SU-DHL-6 (cell line): Measurements from ENCODE around the gene FRMD1.

Source experiments
- H2AFZ ChIP-seq: fragments of 200-600 bp; sonication (generic); 2 replicates; pipeline ENCODE4 v1.6.1; 2014; ENCODE audit warnings: low read depth, mild to moderate bottlenecking, moderate library complexity, mixed read lengths, antibody characterized with exemption, low read length; ENCODE audit not compliant: severe bottlenecking
- H3F3A ChIP-seq: fragments of 200-600 bp; shearing (Covaris generic); 2 replicates; pipeline ENCODE4 v1.6.0; 2016; ENCODE audit warnings: antibody characterized with exemption, mild to moderate bottlenecking; ENCODE audit not compliant: insufficient read depth
- H3K27ac ChIP-seq: fragments of 200-600 bp; sonication (generic); 2 replicates; pipeline ENCODE4 v1.5.1; 2016; ENCODE audit warnings: low read depth, mild to moderate bottlenecking, low read length, moderate library complexity, mixed read lengths
- H3K27me3 ChIP-seq: fragments of 200-600 bp; sonication (generic), shearing (Covaris generic); 2 replicates; pipeline ENCODE4 v1.6.0; 2014; ENCODE audit warnings: mild to moderate bottlenecking, low read length
- H3K36me3 ChIP-seq: fragments of 200-600 bp; sonication (generic); 2 replicates; pipeline ENCODE4 v1.6.1; 2014; ENCODE audit warnings: mild to moderate bottlenecking, low read length, mixed read lengths
- H3K4me2 ChIP-seq: fragments of 300-600, 200-600 bp; shearing (Covaris generic), sonication (generic); 2 replicates; pipeline ENCODE4 v1.6.0; 2014; ENCODE audit warnings: low read length, low read depth, mild to moderate bottlenecking; ENCODE audit not compliant: poor library complexity, severe bottlenecking
- H3K4me3 ChIP-seq: fragments of 200-600 bp; sonication (generic); 2 replicates; pipeline ENCODE4 v1.5.1; 2014; ENCODE audit warnings: antibody characterized with exemption, low read length, mild to moderate bottlenecking, mixed read lengths; ENCODE audit not compliant: insufficient read depth, poor library complexity, severe bottlenecking
- H3K79me2 ChIP-seq: fragments of 200-600 bp; sonication (generic); 2 replicates; pipeline ENCODE4 v1.6.1; 2014; ENCODE audit warnings: mild to moderate bottlenecking, low read length, moderate library complexity; ENCODE audit not compliant: insufficient read depth
- H3K9ac ChIP-seq: fragments of 200-600 bp; sonication (generic); 2 replicates; pipeline ENCODE4 v1.7.0; 2014; ENCODE audit warnings: mild to moderate bottlenecking, low read length
- H3K9me2 ChIP-seq: fragments of 200-600 bp; sonication (generic); replicated peaks from 2 replicates; pipeline ENCODE4 v1.6.1; 2014; ENCODE audit warnings: low read length; ENCODE audit not compliant: insufficient read depth
- H3K9me3 ChIP-seq: fragments of 200-600 bp; sonication (generic); 2 replicates; pipeline ENCODE4 v1.6.1; 2014; ENCODE audit warnings: low read length, mixed read lengths; ENCODE audit not compliant: insufficient read depth
- H4K20me1 ChIP-seq: fragments of 200-600 bp; sonication (generic); 2 replicates; pipeline ENCODE4 v1.6.1; 2014; ENCODE audit warnings: low read depth, mild to moderate bottlenecking, antibody characterized with exemption, low read length, moderate library complexity, mixed read lengths
- EZH2phosphoT487 ChIP-seq: fragments of 200-600 bp; sonication (generic), shearing (Covaris generic); conservative IDR thresholded peaks from 2 replicates; pipeline ENCODE4 v1.6.1; 2018; ENCODE audit warnings: mild to moderate bottlenecking, antibody characterized with exemption, low read length, moderate library complexity, mixed read lengths
- TF ChIP-seq, protein P1 (sequence below): fragments of 200-600 bp; sonication (generic); IDR thresholded peaks from one replicate; pipeline ENCODE4 v1.5.1; 2017; ENCODE audit warnings: antibody characterized with exemption, mild to moderate bottlenecking, low read length, moderate library complexity; ENCODE audit not compliant: insufficient read depth, poor library complexity, severe bottlenecking

FRMD1 gene

DNA sequence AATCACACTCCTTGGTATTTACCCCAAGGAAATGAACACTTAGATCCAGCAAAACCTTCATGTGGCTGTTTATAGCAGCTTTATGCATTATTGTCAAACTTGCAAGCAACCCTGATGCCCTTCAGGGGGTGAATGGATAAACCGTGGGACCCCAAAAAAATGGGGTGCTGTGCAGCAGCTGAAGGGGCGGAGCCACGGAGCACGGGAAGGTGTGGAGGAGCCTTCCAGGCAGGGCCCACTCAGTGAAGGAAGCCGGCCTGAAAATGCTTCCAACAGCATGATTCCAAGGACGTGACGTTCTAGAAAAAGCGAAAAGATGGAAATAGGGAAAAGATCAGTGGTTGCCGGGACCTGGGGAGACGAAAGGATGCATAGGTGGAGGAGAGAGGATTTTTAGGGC lies 25.6 kb upstream of the FRMD1 start:
- TF ChIP-seq, protein P1, sequence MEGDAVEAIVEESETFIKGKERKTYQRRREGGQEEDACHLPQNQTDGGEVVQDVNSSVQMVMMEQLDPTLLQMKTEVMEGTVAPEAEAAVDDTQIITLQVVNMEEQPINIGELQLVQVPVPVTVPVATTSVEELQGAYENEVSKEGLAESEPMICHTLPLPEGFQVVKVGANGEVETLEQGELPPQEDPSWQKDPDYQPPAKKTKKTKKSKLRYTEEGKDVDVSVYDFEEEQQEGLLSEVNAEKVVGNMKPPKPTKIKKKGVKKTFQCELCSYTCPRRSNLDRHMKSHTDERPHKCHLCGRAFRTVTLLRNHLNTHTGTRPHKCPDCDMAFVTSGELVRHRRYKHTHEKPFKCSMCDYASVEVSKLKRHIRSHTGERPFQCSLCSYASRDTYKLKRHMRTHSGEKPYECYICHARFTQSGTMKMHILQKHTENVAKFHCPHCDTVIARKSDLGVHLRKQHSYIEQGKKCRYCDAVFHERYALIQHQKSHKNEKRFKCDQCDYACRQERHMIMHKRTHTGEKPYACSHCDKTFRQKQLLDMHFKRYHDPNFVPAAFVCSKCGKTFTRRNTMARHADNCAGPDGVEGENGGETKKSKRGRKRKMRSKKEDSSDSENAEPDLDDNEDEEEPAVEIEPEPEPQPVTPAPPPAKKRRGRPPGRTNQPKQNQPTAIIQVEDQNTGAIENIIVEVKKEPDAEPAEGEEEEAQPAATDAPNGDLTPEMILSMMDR: no peak
- TF ChIP-seq EZH2phosphoT487: no peak
- no peaks in the 10 kb centered on the region for H3K9me2 ChIP-seq
- no peaks in the 10 kb centered on the region for H3K27me3 ChIP-seq

DNA sequence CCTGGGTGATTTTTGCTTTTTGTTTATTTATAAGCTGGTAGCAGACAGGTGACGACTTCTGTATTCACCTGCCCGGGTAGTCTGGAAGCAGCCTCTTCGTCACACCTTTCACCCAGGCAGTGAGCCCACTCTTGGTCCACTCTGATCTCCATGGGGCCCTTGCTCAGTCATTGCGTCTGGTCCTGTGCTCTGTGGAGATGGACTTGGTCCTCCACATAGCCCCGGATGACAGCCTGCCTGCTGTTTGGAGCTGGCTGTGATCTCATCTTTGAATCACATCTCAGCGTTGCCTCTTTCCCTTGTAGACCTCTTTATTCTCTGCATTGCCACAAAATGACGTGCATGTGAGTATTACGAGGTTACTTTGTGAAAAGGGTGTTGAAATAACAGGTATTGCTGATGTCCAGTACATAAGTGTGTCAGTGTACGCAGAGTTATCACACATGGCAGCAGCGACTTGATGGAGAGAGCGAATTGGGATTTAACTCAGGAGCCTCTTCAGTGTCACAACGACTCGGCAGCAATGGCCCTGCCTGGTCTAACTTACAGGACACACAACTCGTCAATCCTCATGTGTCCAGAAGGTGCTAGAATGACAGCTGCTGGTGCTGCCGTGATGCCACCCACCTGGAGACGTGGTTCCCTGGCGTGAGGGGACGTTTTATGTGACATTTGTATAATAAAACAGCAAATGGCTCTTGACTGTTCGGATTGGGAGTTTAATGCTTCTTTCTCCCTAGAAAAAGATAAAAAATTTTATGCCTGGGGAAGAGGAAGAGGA lies 24.2 kb upstream of the FRMD1 start:
- Histone ChIP-seq H3K27me3 (no peaks in the 10 kb centered on the region), H3K36me3 (no peaks in the 10 kb centered on the region), H3K4me2 (no peak overlapping the region), H3F3A (no peaks in the 10 kb centered on the region), H3K27ac (no peak overlapping the region), H3K9me2 (no peaks in the 10 kb centered on the region), H3K9me3 (no peaks in the 10 kb centered on the region), H4K20me1 (no peaks in the 10 kb centered on the region), H3K9ac (no peak overlapping the region), H2AFZ (no peak overlapping the region), H3K79me2 (no peaks in the 10 kb centered on the region), H3K4me3 (no peak overlapping the region)
- TF ChIP-seq, protein P1: no peak
- TF ChIP-seq EZH2phosphoT487: no peak

More for the DNA sequence above, 25.6 kb upstream of the FRMD1 start:
- H2AFZ ChIP-seq: no peak overlapping the region
- no peak overlapping the region for H3K9ac ChIP-seq
- no peak overlapping the region for H3K27ac ChIP-seq
- no peaks in the 10 kb centered on the region for H3K9me3 ChIP-seq
- H4K20me1 ChIP-seq: no peaks in the 10 kb centered on the region
- H3K79me2 ChIP-seq: no peaks in the 10 kb centered on the region
- H3F3A ChIP-seq: no peaks in the 10 kb centered on the region
- no peak overlapping the region for H3K4me3 ChIP-seq
- no peak overlapping the region for H3K4me2 ChIP-seq
- no peaks in the 10 kb centered on the region for H3K36me3 ChIP-seq

DNA sequence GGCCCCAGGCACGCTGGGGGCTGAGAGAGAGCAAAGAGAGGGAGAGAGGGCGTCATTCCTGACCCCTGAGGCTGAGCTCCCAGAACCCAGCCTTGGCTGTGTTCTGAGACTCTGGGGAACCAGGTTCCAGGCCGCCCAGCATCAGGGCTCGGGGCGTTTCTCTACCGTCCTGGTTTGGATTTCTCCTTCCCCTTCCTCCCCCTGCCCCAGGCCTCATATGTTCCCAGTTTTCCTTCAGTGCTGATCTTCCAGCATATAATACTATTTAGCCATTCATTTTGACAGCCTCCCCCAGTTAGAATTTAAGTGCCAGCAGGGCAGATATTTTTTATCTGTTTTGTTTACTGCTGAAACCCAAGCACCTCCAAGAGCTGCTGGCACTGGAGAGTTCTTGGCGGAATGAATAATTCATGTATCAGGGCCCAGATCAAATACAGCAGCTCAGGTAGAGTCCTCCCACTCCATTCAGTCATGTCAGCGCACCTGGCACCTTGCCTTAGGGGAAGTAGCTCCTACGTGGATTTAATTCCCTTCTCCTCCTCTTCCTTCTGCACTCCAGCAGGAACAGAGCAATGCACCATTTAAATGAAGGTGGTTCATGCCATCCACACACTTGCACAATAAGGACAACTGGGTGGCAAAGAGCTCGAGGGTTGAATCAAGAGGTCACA lies 23.4 kb upstream of the FRMD1 start:
- H3K27me3 ChIP-seq: no peaks in the 10 kb centered on the region

More for the DNA sequence above, 23.4 kb upstream of the FRMD1 start:
- Histone ChIP-seq H3K4me3 (no peak overlapping the region), H3K27ac (no peak overlapping the region), H3F3A (no peaks in the 10 kb centered on the region), H3K79me2 (no peaks in the 10 kb centered on the region), H3K9ac (no peak overlapping the region), H3K9me3 (no peaks in the 10 kb centered on the region), H4K20me1 (no peaks in the 10 kb centered on the region), H3K36me3 (no peaks in the 10 kb centered on the region), H2AFZ (no peak overlapping the region), H3K9me2 (no peaks in the 10 kb centered on the region), H3K4me2 (no peak overlapping the region)
- no peak for TF ChIP-seq EZH2phosphoT487
- TF ChIP-seq, protein P1: no peak
